Neuronal stem cell (in vitro differentiated cells): ENCODE measurements around the gene SLC12A4.

Experiments
- DNase-seq: peaks from one replicate; pipeline ENCODE4 v3.0.0-alpha.2; 2013; ENCODE audit warnings: low spot score
- H2AFZ ChIP-seq: one replicate; pipeline ENCODE4 v1.6.1; 2013; ENCODE audit warnings: mild to moderate bottlenecking, low read length, inconsistent platforms
- H2AK5ac ChIP-seq: 2 replicates; pipeline ENCODE4 v1.6.1; 2013; ENCODE audit warnings: low read depth, mild to moderate bottlenecking, inconsistent platforms, low read length, moderate library complexity, mixed read lengths
- H2BK120ac ChIP-seq: 2 replicates; pipeline ENCODE4 v1.6.1; 2013; ENCODE audit warnings: low read depth, mild to moderate bottlenecking, inconsistent platforms, low read length, moderate library complexity, mixed read lengths
- H2BK12ac ChIP-seq: one replicate; pipeline ENCODE4 v1.6.1; 2013; ENCODE audit warnings: low read length, inconsistent platforms
- H2BK15ac ChIP-seq: 2 replicates; pipeline ENCODE4 v1.6.1; 2013; ENCODE audit warnings: mild to moderate bottlenecking, low read length, inconsistent platforms, mixed read lengths
- H2BK5ac ChIP-seq: one replicate; pipeline ENCODE4 v1.6.1; 2013; ENCODE audit warnings: inconsistent platforms, mild to moderate bottlenecking, low read length, moderate library complexity
- H3K14ac ChIP-seq: one replicate; pipeline ENCODE4 v1.6.1; 2013; ENCODE audit warnings: low read length, inconsistent platforms
- H3K18ac ChIP-seq: 2 replicates; pipeline ENCODE4 v1.6.1; 2013; ENCODE audit warnings: low read length, inconsistent platforms
- H3K23ac ChIP-seq: 2 replicates; pipeline ENCODE4 v1.6.1; 2013; ENCODE audit warnings: low read depth, mild to moderate bottlenecking, mixed read lengths, low read length, inconsistent platforms; ENCODE audit not compliant: poor library complexity
- H3K27ac ChIP-seq: replicated peaks from 3 replicates; pipeline ENCODE4 v1.5.1; 2013; ENCODE audit warnings: low read length, inconsistent platforms
- H3K27me3 ChIP-seq, 3 experiments: 2 replicates each; pipeline ENCODE4 v1.6.1; 2013; ENCODE audit warnings: low read length in 3 of 3, mild to moderate bottlenecking in 2 of 3, inconsistent platforms in 1 of 3, low read depth in 1 of 3, mixed read lengths in 1 of 3, moderate library complexity in 1 of 3; ENCODE audit not compliant: control insufficient read depth in 3 of 3, insufficient read depth in 3 of 3
- H3K36me3 ChIP-seq, 2 donors: replicated peaks in 1 of 2; 2 replicates each; pipeline ENCODE4 v1.6.1; 2013; ENCODE audit warnings: low read length in 2 of 2; ENCODE audit not compliant: control insufficient read depth in 2 of 2, insufficient read depth in 2 of 2
- H3K4ac ChIP-seq: 2 replicates; pipeline ENCODE4 v1.6.1; 2013; ENCODE audit warnings: inconsistent platforms, mild to moderate bottlenecking, low read length, moderate library complexity
- H3K4me1 ChIP-seq, 2 donors: 1 replicate in 1 of 2; 2 replicates in 1 of 2; pipeline ENCODE4 v1.6.1; 2013; ENCODE audit warnings: low read length in 2 of 2, low read depth in 1 of 2; ENCODE audit not compliant: control insufficient read depth in 2 of 2, insufficient read depth in 1 of 2
- H3K4me2 ChIP-seq: one replicate; pipeline ENCODE4 v1.6.1; 2013; ENCODE audit warnings: mild to moderate bottlenecking, low read length, inconsistent platforms; ENCODE audit not compliant: insufficient read depth, poor library complexity, severe bottlenecking
- H3K4me3 ChIP-seq, 2 donors: 2 replicates each; pipeline ENCODE4 v1.5.1; 2013; ENCODE audit warnings: low read length in 2 of 2, mild to moderate bottlenecking in 2 of 2, inconsistent platforms in 1 of 2, moderate library complexity in 1 of 2
- H3K79me1 ChIP-seq: one replicate; pipeline ENCODE4 v1.6.1; 2013; ENCODE audit warnings: low read depth, mild to moderate bottlenecking, inconsistent platforms, low read length, moderate library complexity
- H3K9ac ChIP-seq: one replicate; pipeline ENCODE4 v1.6.1; 2013; ENCODE audit warnings: mild to moderate bottlenecking, low read depth, low read length, inconsistent platforms; ENCODE audit not compliant: poor library complexity
- H3K9me3 ChIP-seq, 2 donors: replicated peaks in 1 of 2; 2 replicates each; pipeline versions ENCODE3 to v1.6.1; 2013; ENCODE audit warnings: low read length in 2 of 2, mild to moderate bottlenecking in 2 of 2, inconsistent platforms in 1 of 2, low read depth in 1 of 2, mixed read lengths in 1 of 2, moderate library complexity in 1 of 2; ENCODE audit not compliant: control insufficient read depth in 2 of 2, insufficient read depth in 1 of 2
- H4K8ac ChIP-seq: one replicate; pipeline ENCODE4 v1.6.1; 2013; ENCODE audit warnings: low read depth, mild to moderate bottlenecking, inconsistent platforms, low read length, moderate library complexity
- H4K91ac ChIP-seq: one replicate; pipeline ENCODE4 v1.6.1; 2013; ENCODE audit warnings: low read length, low read depth, mild to moderate bottlenecking, inconsistent platforms; ENCODE audit not compliant: poor library complexity
- WGBS, 2 donors: extraction: QIAGEN DNeasy Blood & Tissue Kit; methylation state at CpG; one replicate each; pipeline ENCODE4 v1.1.7; 2013; ENCODE audit warnings: missing lambda C conversion rate in 2 of 2, mixed read lengths in 1 of 2; ENCODE audit not compliant: insufficient read length in 2 of 2, insufficient replicate concordance in 1 of 2; ENCODE audit errors: extremely low coverage in 2 of 2; 5-methylcytosine and 5-hydroxymethylcytosine counted together

Gene SLC12A4

DNA sequence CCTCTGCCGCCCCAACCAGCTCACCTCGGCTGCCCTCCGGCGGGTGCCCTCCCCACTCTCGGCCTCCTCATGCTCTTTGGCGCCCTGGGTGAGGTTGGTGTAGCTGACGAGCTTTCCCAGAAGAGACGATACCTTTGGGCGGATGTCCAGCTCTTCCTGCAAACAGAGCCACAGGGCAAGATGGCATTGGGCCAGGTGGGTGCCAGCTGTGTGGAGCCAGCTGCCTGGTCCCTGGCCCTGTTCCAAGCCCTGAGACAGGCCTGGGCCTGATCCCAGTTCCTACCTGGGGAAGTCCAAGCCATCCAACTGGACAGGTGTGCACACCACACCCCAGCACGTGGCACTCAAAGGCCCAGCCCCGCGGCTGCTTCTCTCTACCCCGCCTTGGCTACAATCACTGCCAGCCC is 6.9 kb downstream of the SLC12A4 start:
- peaks cover 8 to 14% of the 10 kb centered on the region in 2 donors for H3K4me1 ChIP-seq
- no peak overlapping the region for H3K4me2 ChIP-seq
- H3K79me1 ChIP-seq: peaks cover 21% of the 10 kb centered on the region
- peaks cover 0 to 2% (median 0%) of the 10 kb centered on the region in 3 experiments for H3K27me3 ChIP-seq
- no peak overlapping the region for H3K27ac ChIP-seq
- H2AK5ac ChIP-seq: no peak overlapping the region
- no peak overlapping the region for H4K8ac ChIP-seq
- no peak overlapping the region for H3K9ac ChIP-seq
- H3K4me3 ChIP-seq: no peak overlapping the region
- no peak overlapping the region for H2BK12ac ChIP-seq
- peaks cover 56 to 64% of the 10 kb centered on the region in 2 donors for H3K36me3 ChIP-seq
- H2BK5ac ChIP-seq: no peak overlapping the region
- H2AFZ ChIP-seq: no peak overlapping the region
- H3K9me3 ChIP-seq: no peaks in the 10 kb centered on the region
- H3K18ac ChIP-seq: no peak overlapping the region
- no peak overlapping the region for H2BK120ac ChIP-seq
- no CpG with 5 or more reads among the region's 13 CpGs for WGBS, 2 donors
- no peak overlapping the region for H2BK15ac ChIP-seq
- no peak overlapping the region for H4K91ac ChIP-seq
- no peak overlapping the region for H3K23ac ChIP-seq
- DNase-seq: no peak
- H3K14ac ChIP-seq: no peak overlapping the region
- H3K4ac ChIP-seq: no peak overlapping the region

DNA sequence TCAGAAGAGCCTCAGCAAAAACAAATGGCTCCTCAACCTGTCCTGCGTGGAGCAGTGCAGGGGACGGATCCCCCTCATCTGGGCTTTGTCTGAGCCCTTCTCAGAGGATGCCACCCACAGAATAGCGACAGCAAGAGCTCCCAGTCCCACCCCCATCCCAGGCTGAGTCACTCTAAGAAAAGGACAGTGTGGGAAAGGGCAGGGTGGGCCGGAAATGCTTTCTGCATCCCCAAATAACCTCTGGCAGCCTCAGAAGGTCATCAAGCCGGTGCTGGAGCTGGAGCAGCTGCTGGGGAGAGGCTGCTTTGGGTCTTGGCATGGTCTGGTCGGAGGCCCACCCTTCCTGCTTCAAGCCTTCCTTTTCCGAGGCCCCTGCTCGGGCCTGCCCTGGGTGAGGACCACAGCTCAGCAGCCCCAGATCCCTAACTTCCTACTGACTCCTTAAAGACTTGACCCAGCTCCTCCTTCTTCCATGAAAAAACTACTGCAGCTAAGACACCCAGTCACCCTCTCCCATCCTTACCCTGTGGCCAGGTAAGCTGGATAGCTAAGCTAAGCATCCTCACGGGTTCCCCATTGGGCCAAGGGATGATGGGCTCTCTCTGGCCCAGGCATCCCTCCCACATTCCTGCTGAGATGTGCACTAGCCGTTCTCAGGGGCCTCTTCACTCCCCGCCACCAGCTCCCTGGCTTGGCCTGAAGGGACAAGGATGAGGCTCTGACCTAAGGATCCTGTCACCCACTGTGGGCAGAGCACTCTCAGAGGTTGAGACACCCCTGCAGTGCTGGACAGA is 8.7 kb downstream of the SLC12A4 start:
- Histone ChIP-seq H3K4me1 (peaks cover 0 to 4% of the 10 kb centered on the region in 2 donors), H3K4ac (no peak overlapping the region), H3K23ac (no peak overlapping the region), H3K27me3 (peaks cover 0 to 2% (median 0%) of the 10 kb centered on the region in 3 experiments), H4K8ac (no peak overlapping the region), H4K91ac (no peak overlapping the region), H3K9ac (no peak overlapping the region), H3K4me3 (no peak overlapping the region), H3K79me1 (peaks cover 22% of the 10 kb centered on the region), H3K14ac (no peak overlapping the region), H2BK5ac (no peak overlapping the region), H3K18ac (no peak overlapping the region), H2BK15ac (no peak overlapping the region), H2AK5ac (no peak overlapping the region), H3K36me3 (peaks cover 61 to 73% of the 10 kb centered on the region in 2 donors), H3K27ac (no peak overlapping the region), H2BK12ac (no peak overlapping the region), H2AFZ (peak overlapping the region; percentile 34), H3K9me3 (no peaks in the 10 kb centered on the region), H2BK120ac (no peak overlapping the region), H3K4me2 (no peak overlapping the region)
- no peak for DNase-seq
- no CpG with 5 or more reads among the region's 11 CpGs for WGBS, 2 donors

DNA sequence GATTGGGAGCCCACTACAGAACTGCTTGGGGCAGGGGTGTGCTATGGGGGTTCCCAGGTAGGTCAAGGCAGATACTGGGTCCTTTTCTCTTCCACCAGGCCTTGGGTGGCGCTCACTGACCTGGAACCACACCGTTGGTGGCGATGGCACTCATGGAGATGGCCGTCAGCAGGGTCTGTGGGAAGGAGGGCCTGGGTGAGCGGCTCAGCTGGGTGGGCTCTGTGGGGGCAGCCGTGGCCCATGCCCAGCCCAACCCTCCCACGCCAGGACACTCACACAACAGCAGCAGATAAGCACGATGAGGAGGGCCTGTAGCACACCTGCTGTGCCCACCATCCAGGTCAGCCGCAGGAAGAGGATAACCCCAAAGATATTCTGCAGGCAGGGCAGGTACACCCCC is 10.8 kb downstream of the SLC12A4 start:
- Histone ChIP-seq H3K18ac (no peak overlapping the region), H3K9me3 (no peaks in the 10 kb centered on the region), H3K4ac (peak overlapping the region; percentile 66), H2BK15ac (no peak overlapping the region), H3K4me3 (no peak overlapping the region), H4K8ac (no peak overlapping the region), H2AK5ac (no peak overlapping the region), H2AFZ (no peak overlapping the region), H3K79me1 (peaks cover 15% of the 10 kb centered on the region), H3K36me3 (peaks cover 62 to 74% of the 10 kb centered on the region in 2 donors), H3K23ac (peak overlapping the region; percentile 80), H3K27me3 (peaks cover 0 to 2% (median 0%) of the 10 kb centered on the region in 3 experiments), H2BK120ac (no peak overlapping the region), H3K9ac (no peak overlapping the region), H3K4me1 (no peaks in the 10 kb centered on the region), H2BK5ac (no peak overlapping the region), H4K91ac (no peak overlapping the region), H2BK12ac (no peak overlapping the region), H3K27ac (no peak overlapping the region), H3K14ac (no peak overlapping the region), H3K4me2 (no peak overlapping the region)
- DNase-seq: no peak
- no CpG with 5 or more reads among the region's 9 CpGs for WGBS, 2 donors

DNA sequence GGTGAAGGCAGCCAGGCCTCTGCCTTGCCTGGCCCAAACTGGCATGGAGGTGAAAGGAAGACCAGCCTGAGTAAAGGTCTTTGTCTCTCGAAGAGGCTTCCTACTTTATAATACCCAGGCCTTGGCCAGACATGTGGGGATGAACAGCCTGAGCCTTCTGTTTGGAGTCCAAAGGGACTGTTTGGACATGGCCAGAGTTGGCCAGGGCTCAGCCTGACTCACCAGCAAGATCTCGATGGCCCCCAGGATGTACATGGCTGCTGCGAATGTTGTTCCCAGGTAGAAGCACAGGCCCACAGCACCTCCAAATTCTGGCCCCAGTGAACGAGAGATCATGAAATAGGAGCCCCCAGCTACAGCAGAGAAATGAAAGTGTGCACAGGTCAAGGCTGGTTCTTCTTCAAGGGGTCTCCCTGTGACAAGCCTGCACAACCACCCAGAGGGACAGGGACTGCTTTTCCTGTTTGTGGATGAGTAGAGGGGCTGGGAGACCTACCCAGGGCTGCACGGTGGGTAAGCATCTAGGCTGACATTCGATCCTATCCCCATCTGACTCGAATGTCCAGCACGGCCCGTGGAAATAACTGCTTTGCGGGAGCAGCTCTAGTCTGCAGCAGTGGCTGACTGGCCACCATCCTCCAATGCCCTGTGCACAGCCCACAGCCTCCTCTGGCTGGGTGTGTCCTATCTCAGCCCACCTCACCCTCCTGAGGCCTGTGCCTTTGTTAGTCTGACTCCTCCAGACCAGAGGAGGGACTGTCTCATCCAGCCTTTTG is 13.8 kb downstream of the SLC12A4 start:
- H3K4me3 ChIP-seq: no peak overlapping the region
- H3K9me3 ChIP-seq: no peaks in the 10 kb centered on the region
- no peak overlapping the region for H2BK15ac ChIP-seq
- H3K36me3 ChIP-seq: peaks cover 61 to 73% of the 10 kb centered on the region in 2 donors
- no peak overlapping the region for H3K9ac ChIP-seq
- H3K23ac ChIP-seq: peak overlapping the region; percentile 31
- no peak overlapping the region for H2BK120ac ChIP-seq
- H3K4me1 ChIP-seq: no peaks in the 10 kb centered on the region
- H3K4ac ChIP-seq: no peak overlapping the region
- no peak overlapping the region for H3K27ac ChIP-seq
- no peak overlapping the region for H4K8ac ChIP-seq
- peaks cover 13% of the 10 kb centered on the region for H3K79me1 ChIP-seq
- WGBS, 2 donors: no CpG with 5 or more reads among the region's 10 CpGs
- no peak overlapping the region for H2AK5ac ChIP-seq
- H3K4me2 ChIP-seq: no peak overlapping the region
- no peak overlapping the region for H2AFZ ChIP-seq
- H2BK12ac ChIP-seq: no peak overlapping the region
- no peak overlapping the region for H3K14ac ChIP-seq
- no peak overlapping the region for H4K91ac ChIP-seq
- no peak overlapping the region for H3K18ac ChIP-seq
- no peak overlapping the region for H2BK5ac ChIP-seq
- no peaks in the 10 kb centered on the region for H3K27me3 ChIP-seq
- DNase-seq: no peak
